Activated CD8-positive, alpha-beta T cell treated with anti-CD3 and anti-CD28 coated beads for 36 hours (primary cell): Measurements from ENCODE around the gene ST8SIA2. TPM values are rescaled to one million over a fixed set of nuclear protein-coding genes. Genes with fewer than 3 reads are reported as not detected.
"Not testable (repeated sequence)": the region's sequence is repeated elsewhere in the genome, so short reads cannot be mapped to it uniquely, and the experiment has no call there.

ENCODE experiments used
- ATAC-seq: fragments of 200-7000 bp; cut with Tn5 transposase; one replicate; pipeline ENCODE4 v1.10.0; 2021; ENCODE audit warnings: mild to moderate bottlenecking, moderate library complexity
- CTCF ChIA-PET: fragments of 350-600 bp; sonication (Branson Sonifier 250); formaldehyde crosslinking; loops from one replicate; lab custom pipeline; 2021; ENCODE audit warnings: antibody characterized with exemption; lab: Charles Lee
- POLR2A ChIA-PET: fragments of 350-600 bp; sonication (Branson Sonifier 250); formaldehyde crosslinking; loops from one replicate; lab custom pipeline; 2021; ENCODE audit warnings: antibody characterized with exemption; lab: Charles Lee
- DNase-seq: peaks from one replicate; pipeline ENCODE4 v3.0.0-alpha.2; 2020
- H3K27ac Mint-ChIP-seq: one replicate; pipeline ENCODE4 v1.8.0; 2021; ENCODE audit warnings: mild to moderate bottlenecking, mixed read lengths
- H3K27me3 Mint-ChIP-seq: one replicate; pipeline ENCODE4 v1.8.0; 2021; ENCODE audit warnings: mixed read lengths
- H3K36me3 Mint-ChIP-seq: one replicate; pipeline ENCODE4 v1.8.0; 2021; ENCODE audit warnings: low read depth, mixed read lengths
- H3K4me1 Mint-ChIP-seq: one replicate; pipeline ENCODE4 v1.8.0; 2021; ENCODE audit warnings: low read depth, mixed read lengths
- H3K4me3 Mint-ChIP-seq: one replicate; pipeline ENCODE4 v1.8.0; 2021; ENCODE audit warnings: mild to moderate bottlenecking, moderate library complexity, mixed read lengths
- H3K9me3 Mint-ChIP-seq: one replicate; pipeline ENCODE4 v1.8.0; 2021; ENCODE audit warnings: mixed read lengths
- intact Hi-C: fragments of 100-400 bp; cut with micrococcal nuclease; formaldehyde crosslinking; loops from one replicate; pipeline ENCODE4 v1.10.0; 2022
- total RNA-seq, 2 experiments: library from RNA; stranded (reverse); gene quantifications; one replicate each; pipeline ENCODE4 v1.2.3, GENCODE V29; 2021
- TF ChIP-seq, protein P1 (sequence below): fragments of 200-600 bp; IDR thresholded peaks from one replicate; pipeline ENCODE4 v1.8.0; 2022; ENCODE audit warnings: antibody characterized with exemption, mild to moderate bottlenecking

The ST8SIA2 gene
- total RNA-seq, 2 experiments from 2014 or later: not detected

DNA sequence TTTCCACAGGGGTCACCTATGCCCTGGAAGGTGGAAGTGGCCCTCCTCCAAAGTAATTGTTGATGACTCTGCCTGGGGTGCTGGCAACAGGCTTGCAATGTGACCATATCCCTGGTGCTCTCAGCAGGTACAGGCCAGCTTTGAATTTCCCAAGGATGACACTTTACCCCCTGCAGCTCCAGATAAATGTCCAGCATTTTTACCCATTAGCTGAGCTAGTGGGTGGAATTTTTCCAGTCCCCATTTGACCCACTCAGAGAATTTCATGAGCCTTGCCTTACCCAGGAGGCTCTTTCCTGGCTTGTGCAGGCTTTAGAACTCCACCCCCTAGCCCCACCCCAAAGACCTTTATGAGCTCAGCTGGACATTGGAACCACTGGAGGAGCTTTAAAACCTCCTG is 77.6 kb downstream of the ST8SIA2 start:
- Mint-ChIP-seq H3K27me3 (peaks cover 1% of the 10 kb centered on the region), H3K4me3 (no peak overlapping the region), H3K9me3 (no peaks in the 10 kb centered on the region), H3K4me1 (no peaks in the 10 kb centered on the region), H3K27ac (no peak overlapping the region), H3K36me3 (no peaks in the 10 kb centered on the region)
- ChIA-PET POLR2A (no interaction called here), CTCF (no interaction called here)
- no peak for ATAC-seq
- TF ChIP-seq, protein P1, sequence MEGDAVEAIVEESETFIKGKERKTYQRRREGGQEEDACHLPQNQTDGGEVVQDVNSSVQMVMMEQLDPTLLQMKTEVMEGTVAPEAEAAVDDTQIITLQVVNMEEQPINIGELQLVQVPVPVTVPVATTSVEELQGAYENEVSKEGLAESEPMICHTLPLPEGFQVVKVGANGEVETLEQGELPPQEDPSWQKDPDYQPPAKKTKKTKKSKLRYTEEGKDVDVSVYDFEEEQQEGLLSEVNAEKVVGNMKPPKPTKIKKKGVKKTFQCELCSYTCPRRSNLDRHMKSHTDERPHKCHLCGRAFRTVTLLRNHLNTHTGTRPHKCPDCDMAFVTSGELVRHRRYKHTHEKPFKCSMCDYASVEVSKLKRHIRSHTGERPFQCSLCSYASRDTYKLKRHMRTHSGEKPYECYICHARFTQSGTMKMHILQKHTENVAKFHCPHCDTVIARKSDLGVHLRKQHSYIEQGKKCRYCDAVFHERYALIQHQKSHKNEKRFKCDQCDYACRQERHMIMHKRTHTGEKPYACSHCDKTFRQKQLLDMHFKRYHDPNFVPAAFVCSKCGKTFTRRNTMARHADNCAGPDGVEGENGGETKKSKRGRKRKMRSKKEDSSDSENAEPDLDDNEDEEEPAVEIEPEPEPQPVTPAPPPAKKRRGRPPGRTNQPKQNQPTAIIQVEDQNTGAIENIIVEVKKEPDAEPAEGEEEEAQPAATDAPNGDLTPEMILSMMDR: no peak
- no peak for DNase-seq
- intact Hi-C loops: no loop called here

DNA sequence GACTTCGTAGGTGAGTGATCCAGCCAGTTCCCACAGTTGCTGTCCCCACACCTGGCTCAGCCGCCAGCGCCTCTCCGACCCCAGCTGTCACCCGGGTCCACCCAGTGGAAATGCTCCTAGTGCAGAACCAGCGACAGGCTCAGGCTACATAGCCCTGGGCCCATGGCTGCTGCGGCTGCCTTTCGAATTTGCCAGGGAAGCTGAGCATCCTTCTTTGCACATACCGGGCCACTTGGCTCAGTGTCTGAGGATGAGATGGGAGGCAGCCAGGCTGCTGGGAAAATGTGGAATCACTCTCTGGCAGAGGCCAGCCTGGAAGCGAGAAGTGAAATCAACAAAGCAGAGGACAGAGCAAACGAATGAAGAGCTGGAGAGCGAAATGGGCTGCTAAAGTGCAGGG is 80.1 kb downstream of the ST8SIA2 start:
- ChIA-PET CTCF (no interaction called here), POLR2A (no interaction called here)
- peaks cover 6% of the 10 kb centered on the region for H3K27me3 Mint-ChIP-seq

DNA sequence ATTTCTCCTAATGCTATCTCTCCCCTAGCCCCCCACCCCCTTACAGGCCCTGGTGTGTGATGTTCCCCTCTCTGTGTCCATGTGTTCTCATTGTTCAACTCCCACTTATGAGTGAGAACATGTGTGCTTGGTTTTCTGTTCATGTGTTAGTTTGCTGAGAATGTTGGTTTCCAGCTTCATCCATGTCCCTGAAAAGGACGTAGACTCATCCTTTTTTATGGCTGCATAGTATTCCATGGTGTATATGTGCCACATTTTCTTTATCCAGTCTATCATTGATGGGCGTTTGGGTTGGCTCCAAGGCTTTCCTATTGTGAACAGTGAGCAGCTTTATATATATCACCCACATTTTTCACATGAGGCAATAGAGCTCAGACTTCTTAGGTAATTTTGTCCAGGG is 86.0 kb downstream of the ST8SIA2 start:
- DNase-seq, H3K27ac Mint-ChIP-seq, intact Hi-C loops, H3K4me1 Mint-ChIP-seq, H3K4me3 Mint-ChIP-seq, CTCF ChIA-PET, H3K9me3 Mint-ChIP-seq, ATAC-seq, H3K36me3 Mint-ChIP-seq, POLR2A ChIA-PET: not testable (repeated sequence)
- peaks cover 11% of the 10 kb centered on the region for H3K27me3 Mint-ChIP-seq

More for the DNA sequence above, 80.1 kb downstream of the ST8SIA2 start:
- no peak overlapping the region for H3K4me3 Mint-ChIP-seq
- TF ChIP-seq, protein P1: no peak
- no peak overlapping the region for H3K27ac Mint-ChIP-seq
- no peaks in the 10 kb centered on the region for H3K36me3 Mint-ChIP-seq
- intact Hi-C loops: no loop called here
- no peaks in the 10 kb centered on the region for H3K4me1 Mint-ChIP-seq
- ATAC-seq (no peak), DNase-seq (no peak)
- H3K9me3 Mint-ChIP-seq: no peaks in the 10 kb centered on the region

DNA sequence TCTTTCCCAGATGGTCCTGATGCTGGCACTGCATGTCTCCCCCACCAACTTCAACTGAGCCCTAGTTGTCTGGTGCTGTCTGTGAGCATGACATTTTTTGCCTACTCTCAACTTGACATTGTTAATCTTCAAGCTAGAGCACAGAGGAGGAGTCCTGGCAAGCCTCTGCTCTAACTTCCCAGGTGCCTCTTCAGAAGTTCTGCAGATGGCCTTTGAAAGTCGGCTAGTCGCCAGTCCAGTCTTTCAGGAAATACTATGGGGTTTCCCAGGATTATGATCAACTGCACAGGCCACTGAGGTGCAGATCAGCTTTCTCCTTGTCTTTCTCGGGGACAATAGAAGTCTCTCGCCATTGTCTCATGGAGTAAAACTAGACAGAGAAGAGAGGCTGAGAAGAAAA is 86.7 kb downstream of the ST8SIA2 start:
- intact Hi-C loops: no loop called here

DNA sequence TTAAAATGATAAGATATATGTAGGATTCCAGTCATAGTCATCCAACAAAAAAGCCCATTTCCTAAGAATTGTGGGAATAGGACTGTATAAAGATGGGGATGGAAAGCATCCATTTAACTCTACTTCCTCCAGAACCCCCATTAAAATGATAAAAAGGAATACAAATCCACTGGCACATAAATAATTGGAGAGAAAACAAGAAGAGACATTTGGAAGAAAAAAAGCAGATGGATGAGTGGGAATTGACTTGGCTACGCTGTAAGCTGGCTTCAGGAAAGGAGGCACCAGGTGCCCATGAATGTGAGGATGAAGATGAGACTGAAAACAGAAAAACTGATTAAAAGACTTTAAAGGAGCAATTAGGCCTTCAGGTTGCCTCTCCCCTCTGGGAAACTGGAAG is 91.8 kb downstream of the ST8SIA2 start:
- peaks cover 7% of the 10 kb centered on the region for H3K27me3 Mint-ChIP-seq
- no peak overlapping the region for H3K4me3 Mint-ChIP-seq
- POLR2A ChIA-PET: no interaction called here
- H3K9me3 Mint-ChIP-seq: peaks cover 2% of the 10 kb centered on the region
- intact Hi-C loops: no loop called here
- TF ChIP-seq, protein P1: no peak
- CTCF ChIA-PET: no interaction called here
- no peaks in the 10 kb centered on the region for H3K36me3 Mint-ChIP-seq
- DNase-seq (no peak), ATAC-seq (no peak)
- no peak overlapping the region for H3K27ac Mint-ChIP-seq
- no peaks in the 10 kb centered on the region for H3K4me1 Mint-ChIP-seq

More for the DNA sequence above, 86.7 kb downstream of the ST8SIA2 start:
- CTCF ChIA-PET: no interaction called here
- Mint-ChIP-seq H3K27ac (no peak overlapping the region), H3K4me3 (no peak overlapping the region), H3K9me3 (no peaks in the 10 kb centered on the region), H3K36me3 (no peaks in the 10 kb centered on the region), H3K4me1 (no peaks in the 10 kb centered on the region), H3K27me3 (peaks cover 12% of the 10 kb centered on the region)
- TF ChIP-seq, protein P1: no peak
- no peak for ATAC-seq
- POLR2A ChIA-PET: no interaction called here
- DNase-seq: no peak
